ENCODE data around the gene KCNN2. TPM values are rescaled to one million over a fixed set of nuclear protein-coding genes. Genes with fewer than 3 reads are reported as not detected.
"Not testable (repeated sequence)": the region's sequence is repeated elsewhere in the genome, so short reads cannot be mapped to it uniquely, and the experiment has no call there.

Gene KCNN2
- total RNA-seq, 1 donor from 2014 or later = 2.3 TPM

- no peaks in the 10 kb centered on the region for H3K9me3 Mint-ChIP-seq (ENCODE audit: unreplicated experiment)
- DNase-seq = no peak
- no peak overlapping the region for H3K27ac Mint-ChIP-seq (ENCODE audit: unreplicated experiment)
- H3K36me3 Mint-ChIP-seq (ENCODE audit: unreplicated experiment) = no peaks in the 10 kb centered on the region
- no peak for TF ChIP-seq CTCF (IDR thresholded peaks at IDR 0.05; ENCODE audit: partially characterized antibody, unreplicated experiment)
- H3K4me1 Mint-ChIP-seq (ENCODE audit: low read depth, unreplicated experiment) = no peaks in the 10 kb centered on the region
- H3K27me3 Mint-ChIP-seq (ENCODE audit: unreplicated experiment) = no peaks in the 10 kb centered on the region
- no peak overlapping the region for H3K4me3 Mint-ChIP-seq (ENCODE audit: unreplicated experiment)
Observed at GRCh38 chr5:114427204-114427603, 65.3 kb downstream of the KCNN2 start.

DNA sequence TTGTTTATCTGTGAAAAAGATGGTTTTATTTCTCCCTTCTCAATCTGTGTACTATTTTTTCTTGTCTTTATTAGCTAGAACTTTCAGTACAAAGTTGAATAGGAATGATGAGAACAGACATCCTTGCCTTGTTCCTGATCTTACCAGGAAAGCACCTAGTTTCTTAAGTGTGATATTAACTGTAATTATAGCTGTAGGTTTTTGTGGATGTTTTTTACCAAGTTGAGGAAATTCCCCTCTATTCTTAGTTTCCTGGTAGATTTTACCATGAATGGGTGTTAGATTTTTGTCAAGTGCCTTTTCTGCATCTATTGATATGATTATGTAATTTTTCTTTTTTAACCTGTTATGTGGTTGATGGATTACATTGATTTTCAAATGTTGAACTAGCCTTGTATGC is 68.7 kb downstream of the KCNN2 start:
- no peak for TF ChIP-seq CTCF (IDR thresholded peaks at IDR 0.05; ENCODE audit: partially characterized antibody, unreplicated experiment)
- Mint-ChIP-seq H3K36me3 (ENCODE audit: unreplicated experiment) (no peaks in the 10 kb centered on the region), H3K27me3 (ENCODE audit: unreplicated experiment) (no peaks in the 10 kb centered on the region), H3K9me3 (ENCODE audit: unreplicated experiment) (peaks cover 1% of the 10 kb centered on the region), H3K27ac (ENCODE audit: unreplicated experiment) (no peak overlapping the region), H3K4me1 (ENCODE audit: low read depth, unreplicated experiment) (no peaks in the 10 kb centered on the region), H3K4me3 (ENCODE audit: unreplicated experiment) (no peak overlapping the region)
- DNase-seq = no peak

DNA sequence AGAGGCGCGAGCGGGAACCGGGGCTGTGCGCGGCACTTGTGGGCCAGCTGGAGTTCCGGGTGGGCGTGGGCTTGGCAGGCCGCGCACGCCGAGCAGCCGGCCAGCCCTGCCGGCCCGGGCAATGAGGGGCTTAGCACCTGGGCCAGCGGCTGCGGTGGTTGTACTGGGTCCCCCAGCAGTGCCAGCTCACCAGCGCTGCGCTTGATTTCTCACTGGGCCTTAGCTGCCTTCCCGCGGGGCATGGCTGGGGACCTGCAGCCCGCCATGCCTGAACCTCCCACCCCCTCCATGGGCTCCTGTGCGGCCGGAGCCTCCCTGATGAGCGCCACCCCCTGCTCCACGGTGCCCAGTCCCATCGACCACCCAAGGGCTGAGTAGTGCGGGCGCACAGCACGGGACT is 70.8 kb downstream of the KCNN2 start:
- H3K36me3 Mint-ChIP-seq (ENCODE audit: unreplicated experiment); H3K27ac Mint-ChIP-seq (ENCODE audit: unreplicated experiment); H3K9me3 Mint-ChIP-seq (ENCODE audit: unreplicated experiment); DNase-seq; H3K4me1 Mint-ChIP-seq (ENCODE audit: low read depth, unreplicated experiment); H3K27me3 Mint-ChIP-seq (ENCODE audit: unreplicated experiment); H3K4me3 Mint-ChIP-seq (ENCODE audit: unreplicated experiment): not testable (repeated sequence)

DNA sequence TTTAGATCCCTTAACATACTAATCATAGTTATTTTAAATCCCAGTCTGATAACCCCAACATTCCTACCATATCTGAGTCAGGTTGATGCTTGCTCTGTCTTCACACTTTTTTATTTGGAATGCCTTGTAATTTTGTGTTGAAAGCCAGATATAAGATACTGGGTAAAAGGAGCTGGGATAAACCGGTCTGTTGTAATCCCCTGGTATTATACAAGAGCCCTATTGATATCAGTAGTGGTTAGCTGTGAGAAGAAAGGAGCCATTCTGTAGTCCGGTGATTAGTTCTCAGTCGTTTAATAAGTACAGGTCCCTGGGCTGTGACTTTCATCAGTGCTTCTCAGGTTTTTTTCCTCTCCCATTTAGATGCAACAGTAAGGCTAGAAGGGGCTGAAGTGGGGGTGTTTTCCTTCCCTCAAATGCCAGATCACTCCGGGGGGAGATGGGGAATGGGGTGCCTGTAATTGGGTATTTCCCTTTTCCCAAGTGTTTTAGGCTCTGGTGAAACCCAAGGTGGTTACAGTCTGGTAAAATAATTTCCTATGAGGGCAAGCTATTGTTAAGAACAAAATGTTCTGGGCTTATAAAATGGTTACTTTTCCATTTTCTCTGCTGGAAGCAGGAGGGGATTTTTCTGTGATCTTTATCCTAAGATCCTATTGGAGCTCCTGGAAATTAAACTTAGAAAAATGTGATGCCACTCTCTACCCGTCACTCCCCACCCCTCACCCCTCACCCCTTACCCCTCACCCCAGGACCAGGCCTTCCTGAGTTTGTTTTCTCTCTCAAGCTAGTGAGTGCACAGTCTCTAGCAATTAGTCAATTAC is 72.7 kb downstream of the KCNN2 start:
- no peak overlapping the region for H3K4me3 Mint-ChIP-seq (ENCODE audit: unreplicated experiment)
- H3K27ac Mint-ChIP-seq (ENCODE audit: unreplicated experiment) = no peak overlapping the region
- peaks cover 1% of the 10 kb centered on the region for H3K9me3 Mint-ChIP-seq (ENCODE audit: unreplicated experiment)
- peaks cover 1% of the 10 kb centered on the region for H3K27me3 Mint-ChIP-seq (ENCODE audit: unreplicated experiment)
- no peaks in the 10 kb centered on the region for H3K36me3 Mint-ChIP-seq (ENCODE audit: unreplicated experiment)
- no peak for DNase-seq
- no peak for TF ChIP-seq CTCF (IDR thresholded peaks at IDR 0.05; ENCODE audit: partially characterized antibody, unreplicated experiment)
- H3K4me1 Mint-ChIP-seq (ENCODE audit: low read depth, unreplicated experiment) = peaks cover 13% of the 10 kb centered on the region

DNA sequence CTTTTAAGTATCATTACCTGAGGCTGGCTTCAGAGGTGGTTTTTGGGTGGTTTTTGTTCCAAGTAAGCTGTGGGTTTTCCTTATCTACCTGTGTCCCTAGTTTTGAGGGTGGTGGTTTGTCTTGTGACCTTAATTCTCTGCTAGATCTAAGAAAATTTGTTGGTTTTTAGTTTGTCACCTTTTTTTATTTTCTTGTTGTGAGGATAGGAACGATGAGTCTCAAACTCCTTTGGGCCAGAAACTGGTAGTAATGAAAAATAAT is 73.3 kb downstream of the KCNN2 start:
- Mint-ChIP-seq H3K4me3 (ENCODE audit: unreplicated experiment) (no peak overlapping the region), H3K9me3 (ENCODE audit: unreplicated experiment) (peaks cover 1% of the 10 kb centered on the region), H3K4me1 (ENCODE audit: low read depth, unreplicated experiment) (peaks cover 13% of the 10 kb centered on the region), H3K27ac (ENCODE audit: unreplicated experiment) (no peak overlapping the region), H3K36me3 (ENCODE audit: unreplicated experiment) (no peaks in the 10 kb centered on the region), H3K27me3 (ENCODE audit: unreplicated experiment) (peaks cover 1% of the 10 kb centered on the region)
- no peak for DNase-seq
- TF ChIP-seq CTCF (IDR thresholded peaks at IDR 0.05; ENCODE audit: partially characterized antibody, unreplicated experiment) = no peak

All from glutamatergic neuron (in vitro differentiated cells).